HEK293 (cell line): ENCODE measurements around the gene PM20D1.

Experiments
- CTCF ChIA-PET: fragments of 350-600 bp; formaldehyde crosslinking; extraction: SDS; loops from one replicate; lab custom pipeline; 2021; ENCODE audit warnings: antibody characterized with exemption; lab: Yijun Ruan, JAX
- POLR2A ChIA-PET: fragments of 300-600 bp; formaldehyde crosslinking; extraction: SDS; loops from one replicate; lab custom pipeline; 2020; ENCODE audit warnings: antibody characterized with exemption, inconsistent platforms; lab: Yijun Ruan, JAX
- H3K27ac ChIP-seq: fragments of 200-500 bp; sonication (Bioruptor generic); 2 replicates; pipeline ENCODE4 v1.5.1; 2014; ENCODE audit warnings: low read depth, low read length, control low read depth, inconsistent platforms; ENCODE audit errors: extremely low read depth
- H3K36me3 ChIP-seq, 2 experiments: fragments of 200-500 bp in 1 of 2; sonication (Bioruptor generic) in 1 of 2; 1 replicate in 1 of 2; 2 replicates in 1 of 2; pipeline ENCODE4 v1.5.1; 2014 to 2017; ENCODE audit warnings: inconsistent platforms in 2 of 2, low read length in 2 of 2; ENCODE audit not compliant: control insufficient read depth in 2 of 2, insufficient read depth in 1 of 2
- H3K4me1 ChIP-seq: fragments of 200-500 bp; sonication (Bioruptor generic); 2 replicates; pipeline ENCODE4 v1.5.1; 2014; ENCODE audit warnings: mild to moderate bottlenecking, low read length, inconsistent platforms; ENCODE audit not compliant: control insufficient read depth, insufficient read depth
- H3K4me3 ChIP-seq: 2 replicates; pipeline ENCODE4 v1.5.1; 2011; ENCODE audit warnings: low read depth, mild to moderate bottlenecking, control low read depth, low read length, moderate library complexity
- H3K9me3 ChIP-seq: fragments of 200-500 bp; sonication (Bioruptor generic); 2 replicates; pipeline ENCODE4 v1.5.1; 2014; ENCODE audit warnings: low read depth, low read length, inconsistent platforms; ENCODE audit not compliant: control insufficient read depth, insufficient read depth
- GLI4 ChIP-seq: fragments of 450-650 bp; formaldehyde crosslinking; IDR thresholded peaks from 2 replicates; pipeline ENCODE4 v1.5.1; 2016; ENCODE audit warnings: missing biosample characterization, missing genetic modification characterization
- GLIS1 ChIP-seq: fragments of 450-650 bp; formaldehyde crosslinking; IDR thresholded peaks from 2 replicates; pipeline ENCODE4 v1.5.1; 2016; ENCODE audit warnings: missing biosample characterization, missing genetic modification characterization
- KLF7 ChIP-seq: fragments of 450-650 bp; formaldehyde crosslinking; IDR thresholded peaks from 2 replicates; pipeline ENCODE4 v1.5.1; 2016; ENCODE audit warnings: missing biosample characterization, missing genetic modification characterization, borderline replicate concordance
- KLF8 ChIP-seq: fragments of 450-650 bp; formaldehyde crosslinking; IDR thresholded peaks from 2 replicates; pipeline ENCODE4 v1.5.1; 2016; ENCODE audit warnings: missing biosample characterization, missing genetic modification characterization
- OSR2 ChIP-seq: fragments of 450-650 bp; formaldehyde crosslinking; IDR thresholded peaks from 2 replicates; pipeline ENCODE4 v1.5.1; 2016; ENCODE audit warnings: missing biosample characterization, missing genetic modification characterization
- RBAK ChIP-seq: fragments of 450-650 bp; formaldehyde crosslinking; IDR thresholded peaks from 2 replicates; pipeline ENCODE4 v1.5.1; 2016; ENCODE audit warnings: missing biosample characterization, missing genetic modification characterization
- ZNF146 ChIP-seq: fragments of 450-650 bp; formaldehyde crosslinking; IDR thresholded peaks from 2 replicates; pipeline ENCODE4 v1.5.1; 2016; ENCODE audit warnings: missing biosample characterization, missing genetic modification characterization
- ZNF248 ChIP-seq: fragments of 450-650 bp; formaldehyde crosslinking; IDR thresholded peaks from 2 replicates; pipeline ENCODE4 v1.5.1; 2017; ENCODE audit warnings: missing biosample characterization, missing genetic modification characterization
- ZNF324 ChIP-seq: fragments of 450-650 bp; formaldehyde crosslinking; IDR thresholded peaks from 2 replicates; pipeline ENCODE4 v1.5.1; 2016; ENCODE audit warnings: missing biosample characterization, missing genetic modification characterization
- ZNF335 ChIP-seq: fragments of 450-650 bp; formaldehyde crosslinking; conservative IDR thresholded peaks from 2 replicates; pipeline ENCODE4 v1.5.1; 2016; ENCODE audit warnings: missing biosample characterization, missing genetic modification characterization
- ZNF416 ChIP-seq: fragments of 450-650 bp; formaldehyde crosslinking; IDR thresholded peaks from 2 replicates; pipeline ENCODE4 v1.5.1; 2016; ENCODE audit warnings: missing biosample characterization, missing genetic modification characterization
- ZNF433 ChIP-seq: fragments of 450-650 bp; formaldehyde crosslinking; IDR thresholded peaks from 2 replicates; pipeline ENCODE4 v1.5.1; 2016; ENCODE audit warnings: missing biosample characterization, missing genetic modification characterization, low read depth
- ZNF660 ChIP-seq: fragments of 450-650 bp; IDR thresholded peaks from 2 replicates; pipeline ENCODE4 v1.5.1; 2018; ENCODE audit warnings: missing biosample characterization, mild to moderate bottlenecking, missing genetic modification characterization
- ZNF701 ChIP-seq: fragments of 450-650 bp; formaldehyde crosslinking; IDR thresholded peaks from 2 replicates; pipeline ENCODE4 v1.5.1; 2016; ENCODE audit warnings: missing biosample characterization, missing genetic modification characterization
- TF ChIP-seq, protein P1 (sequence below): fragments of 450-650 bp; formaldehyde crosslinking; IDR thresholded peaks from 2 replicates; pipeline ENCODE4 v1.5.1; 2017; ENCODE audit warnings: missing biosample characterization, missing genetic modification characterization
- TF ChIP-seq, protein P2 (sequence below): fragments of 450-650 bp; formaldehyde crosslinking; IDR thresholded peaks from 2 replicates; pipeline ENCODE4 v1.5.1; 2017; ENCODE audit warnings: missing biosample characterization, missing genetic modification characterization
- TF ChIP-seq, protein P3 (sequence below): fragments of 450-650 bp; formaldehyde crosslinking; IDR thresholded peaks from 2 replicates; pipeline ENCODE4 v1.5.1; 2017; ENCODE audit warnings: missing biosample characterization, missing genetic modification characterization

The PM20D1 gene

DNA sequence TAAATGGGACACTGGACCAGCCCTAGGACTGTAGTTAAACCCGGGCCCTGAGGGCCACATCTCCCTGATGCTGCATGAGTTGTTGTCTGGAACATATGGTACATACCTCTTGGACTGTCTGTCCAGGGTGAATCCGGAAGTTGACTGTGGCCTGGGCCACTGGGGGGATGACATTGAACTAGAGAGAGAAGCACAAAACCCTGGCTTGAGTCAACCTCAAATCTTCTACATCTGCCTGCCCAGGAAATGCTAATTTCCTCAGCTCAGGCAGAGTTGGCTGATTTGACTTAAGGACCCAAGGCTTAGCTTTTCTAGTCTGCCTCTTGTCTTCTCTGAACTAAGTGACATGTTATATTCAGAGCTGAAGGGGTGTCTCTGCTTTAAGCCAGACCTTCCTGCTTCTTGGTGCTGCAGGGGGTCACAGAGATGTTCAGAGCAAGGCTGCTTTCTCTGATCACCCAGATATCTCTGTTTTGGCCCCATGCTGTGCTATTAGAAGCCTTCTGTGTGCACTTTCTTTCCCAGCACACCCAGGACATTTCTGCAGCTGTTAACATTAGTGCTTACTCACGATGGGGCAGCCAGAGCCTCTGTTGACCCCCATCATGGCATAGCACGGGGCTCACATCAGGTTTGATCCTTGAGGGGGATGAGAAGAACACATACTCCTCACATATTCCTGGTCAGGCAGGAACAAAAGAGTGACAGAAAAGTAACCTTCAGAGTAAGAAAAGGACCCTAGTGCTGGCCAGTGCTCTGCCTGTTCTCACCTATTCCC is 9.6 kb downstream of the PM20D1 start:
- CTCF ChIA-PET: interaction anchor here (0.5 kb wide), 1 partner anchor 16 kb away, joined by 3 read pairs; no protein-coding TSS in a partner anchor
- POLR2A ChIA-PET: no interaction called here
- TF ChIP-seq ZNF433 (tag by site-specific recombination): no peak
- peak; percentile 73 for TF ChIP-seq ZNF335 (tag by site-specific recombination)
- 0 out of 2 replicates have a peak, but pooled peaks have one; percentile 36 for TF ChIP-seq GLIS1 (tag by site-specific recombination)
- Histone ChIP-seq H3K4me3 (no peak overlapping the region), H3K27ac (no peak overlapping the region), H3K9me3 (no peaks in the 10 kb centered on the region), H3K4me1 (no peaks in the 10 kb centered on the region), H3K36me3 (no peaks in the 10 kb centered on the region)

DNA sequence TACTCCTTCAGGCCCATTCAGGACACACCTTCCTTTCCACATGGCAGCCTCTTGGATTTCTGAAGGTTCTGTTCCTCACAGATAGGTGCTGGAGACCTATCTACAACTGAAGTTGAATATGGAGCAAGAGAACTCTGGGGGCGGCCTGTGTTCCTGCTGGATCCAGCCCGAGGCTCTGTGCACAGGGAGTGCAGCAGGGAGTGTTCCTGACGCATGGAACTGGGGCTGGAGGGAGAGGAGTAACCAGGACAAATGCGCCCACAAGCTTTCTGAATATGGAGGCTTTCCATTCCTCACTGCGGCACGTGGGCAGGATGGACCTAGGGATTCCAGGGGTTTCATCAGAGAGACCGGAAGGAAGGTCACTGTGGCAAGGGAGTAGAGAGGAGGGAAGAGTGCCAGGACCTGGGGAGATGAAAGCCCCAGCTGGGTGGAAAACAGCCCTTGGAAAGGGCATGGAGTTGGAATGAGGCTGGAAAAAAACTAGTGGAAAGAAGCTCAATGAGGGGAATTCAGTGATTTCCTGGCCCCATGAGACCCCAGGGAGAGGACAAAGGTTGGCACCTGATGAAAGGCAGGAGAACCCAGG is 12.5 kb downstream of the PM20D1 start:
- Histone ChIP-seq H3K4me3 (no peak overlapping the region), H3K36me3 (no peaks in the 10 kb centered on the region), H3K9me3 (no peaks in the 10 kb centered on the region), H3K27ac (no peak overlapping the region), H3K4me1 (no peaks in the 10 kb centered on the region)
- ChIA-PET CTCF (interaction anchor here (0.9 to 2.1 kb wide), 2 partner anchors 9 to 10 kb away, joined by 3 to 6 read pairs; no protein-coding TSS in a partner anchor), POLR2A (no interaction called here)
- TF ChIP-seq GLI4 (tag by site-specific recombination): no peak
- no peak for TF ChIP-seq ZNF416 (tag by site-specific recombination)
- no peak for TF ChIP-seq KLF7 (tag by site-specific recombination)
- no peak for TF ChIP-seq ZNF324 (tag by site-specific recombination)
- no peak for TF ChIP-seq KLF8 (tag by site-specific recombination)
- TF ChIP-seq ZNF701 (tag by site-specific recombination): no peak
- TF ChIP-seq RBAK (tag by site-specific recombination): no peak
- no peak for TF ChIP-seq ZNF146
- TF ChIP-seq ZNF248 (tag by site-specific recombination): no peak
- no peak for TF ChIP-seq ZNF660 (tag by site-specific recombination)

DNA sequence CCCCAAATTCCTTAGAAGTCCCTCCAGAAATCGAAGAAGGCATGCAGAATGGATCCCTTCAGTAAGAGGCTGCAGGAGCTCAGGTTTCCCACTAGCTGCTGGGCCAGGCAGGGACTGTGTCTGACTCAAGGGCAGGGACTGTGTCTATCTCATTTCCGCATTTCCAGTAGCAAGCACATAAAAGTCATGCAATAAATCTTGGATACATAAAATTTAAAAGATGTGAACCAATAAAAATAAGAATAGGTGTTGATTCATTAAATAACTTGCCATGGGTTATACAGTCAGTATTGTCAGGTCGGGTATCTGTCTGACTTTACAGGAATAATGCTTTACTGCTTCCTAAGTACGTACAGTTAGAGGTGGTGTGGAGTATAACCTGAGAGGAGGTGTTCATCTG is 15.2 kb downstream of the PM20D1 start:
- CTCF ChIA-PET: interaction anchor here (1.1 to 1.4 kb wide), 2 partner anchors 43 to 143 kb away, joined by 3 read pairs; no protein-coding TSS in a partner anchor
- POLR2A ChIA-PET: no interaction called here
- H3K36me3 ChIP-seq: no peaks in the 10 kb centered on the region
- H3K9me3 ChIP-seq: no peaks in the 10 kb centered on the region
- H3K4me3 ChIP-seq: no peak overlapping the region
- H3K4me1 ChIP-seq: no peaks in the 10 kb centered on the region
- H3K27ac ChIP-seq: no peak overlapping the region
- peak; percentile 78 for TF ChIP-seq OSR2
- TF ChIP-seq, protein P1, sequence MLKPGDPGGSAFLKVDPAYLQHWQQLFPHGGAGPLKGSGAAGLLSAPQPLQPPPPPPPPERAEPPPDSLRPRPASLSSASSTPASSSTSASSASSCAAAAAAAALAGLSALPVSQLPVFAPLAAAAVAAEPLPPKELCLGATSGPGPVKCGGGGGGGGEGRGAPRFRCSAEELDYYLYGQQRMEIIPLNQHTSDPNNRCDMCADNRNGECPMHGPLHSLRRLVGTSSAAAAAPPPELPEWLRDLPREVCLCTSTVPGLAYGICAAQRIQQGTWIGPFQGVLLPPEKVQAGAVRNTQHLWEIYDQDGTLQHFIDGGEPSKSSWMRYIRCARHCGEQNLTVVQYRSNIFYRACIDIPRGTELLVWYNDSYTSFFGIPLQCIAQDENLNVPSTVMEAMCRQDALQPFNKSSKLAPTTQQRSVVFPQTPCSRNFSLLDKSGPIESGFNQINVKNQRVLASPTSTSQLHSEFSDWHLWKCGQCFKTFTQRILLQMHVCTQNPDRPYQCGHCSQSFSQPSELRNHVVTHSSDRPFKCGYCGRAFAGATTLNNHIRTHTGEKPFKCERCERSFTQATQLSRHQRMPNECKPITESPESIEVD (tag by site-specific recombination): 0 out of 2 replicates have a peak, but pooled peaks have one; percentile 36
- TF ChIP-seq, protein P2, sequence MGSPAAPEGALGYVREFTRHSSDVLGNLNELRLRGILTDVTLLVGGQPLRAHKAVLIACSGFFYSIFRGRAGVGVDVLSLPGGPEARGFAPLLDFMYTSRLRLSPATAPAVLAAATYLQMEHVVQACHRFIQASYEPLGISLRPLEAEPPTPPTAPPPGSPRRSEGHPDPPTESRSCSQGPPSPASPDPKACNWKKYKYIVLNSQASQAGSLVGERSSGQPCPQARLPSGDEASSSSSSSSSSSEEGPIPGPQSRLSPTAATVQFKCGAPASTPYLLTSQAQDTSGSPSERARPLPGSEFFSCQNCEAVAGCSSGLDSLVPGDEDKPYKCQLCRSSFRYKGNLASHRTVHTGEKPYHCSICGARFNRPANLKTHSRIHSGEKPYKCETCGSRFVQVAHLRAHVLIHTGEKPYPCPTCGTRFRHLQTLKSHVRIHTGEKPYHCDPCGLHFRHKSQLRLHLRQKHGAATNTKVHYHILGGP (tag by site-specific recombination): 0 out of 2 replicates have a peak, but pooled peaks have one; percentile 4
- TF ChIP-seq, protein P3, sequence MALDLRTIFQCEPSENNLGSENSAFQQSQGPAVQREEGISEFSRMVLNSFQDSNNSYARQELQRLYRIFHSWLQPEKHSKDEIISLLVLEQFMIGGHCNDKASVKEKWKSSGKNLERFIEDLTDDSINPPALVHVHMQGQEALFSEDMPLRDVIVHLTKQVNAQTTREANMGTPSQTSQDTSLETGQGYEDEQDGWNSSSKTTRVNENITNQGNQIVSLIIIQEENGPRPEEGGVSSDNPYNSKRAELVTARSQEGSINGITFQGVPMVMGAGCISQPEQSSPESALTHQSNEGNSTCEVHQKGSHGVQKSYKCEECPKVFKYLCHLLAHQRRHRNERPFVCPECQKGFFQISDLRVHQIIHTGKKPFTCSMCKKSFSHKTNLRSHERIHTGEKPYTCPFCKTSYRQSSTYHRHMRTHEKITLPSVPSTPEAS (tag by site-specific recombination): no peak
